Inferior parietal cortex (tissue), 1 donor: ENCODE measurements around the gene ATP2C2.
"Not testable (repeated sequence)": the region's sequence is repeated elsewhere in the genome, so short reads cannot be mapped to it uniquely, and the experiment has no call there.

ENCODE experiments used
- DNase-seq: peaks from one replicate; pipeline ENCODE4 v3.0.0-alpha.2; 2016; ENCODE audit errors: extremely low spot score

The ATP2C2 gene

GRCh38 chr16:84420556-84420955 lies 52.2 kb downstream of the ATP2C2 start:
- not testable (repeated sequence) for DNase-seq

GRCh38 chr16:84421081-84421937 lies 53.0 kb downstream of the ATP2C2 start:
- DNase-seq, result no peak

- DNase-seq, result no peak
These were observed 53.5 kb downstream of the ATP2C2 start for GRCh38 chr16:84421938-84422220.

- peak; percentile 62 for DNase-seq
These were observed 55.1 kb downstream of the ATP2C2 start for GRCh38 chr16:84423416-84423837.

GRCh38 chr16:84425696-84426095 lies 57.4 kb downstream of the ATP2C2 start:
- DNase-seq, result no peak

GRCh38 chr16:84426804-84427203 lies 58.5 kb downstream of the ATP2C2 start:
- no peak for DNase-seq

GRCh38 chr16:84427553-84427952 lies 59.2 kb downstream of the ATP2C2 start:
- no peak for DNase-seq

- DNase-seq, result no peak
These were observed 62.5 kb downstream of the ATP2C2 start for GRCh38 chr16:84430860-84431259.

GRCh38 chr16:84434800-84435199 lies 66.5 kb downstream of the ATP2C2 start:
- DNase-seq, result no peak

GRCh38 chr16:84436196-84436595 lies 67.9 kb downstream of the ATP2C2 start:
- no peak for DNase-seq

GRCh38 chr16:84438971-84439696 lies 70.8 kb downstream of the ATP2C2 start:
- DNase-seq, result no peak

- no peak for DNase-seq
These were observed 74.2 kb downstream of the ATP2C2 start for GRCh38 chr16:84442416-84443145.

GRCh38 chr16:84443166-84443802 lies 74.9 kb downstream of the ATP2C2 start:
- no peak for DNase-seq

- no peak for DNase-seq
These were observed 76.1 kb downstream of the ATP2C2 start for GRCh38 chr16:84444476-84444875.

- no peak for DNase-seq
These were observed 77.7 kb downstream of the ATP2C2 start for GRCh38 chr16:84446084-84446483.

- DNase-seq, result no peak
These were observed 78.5 kb downstream of the ATP2C2 start for GRCh38 chr16:84446596-84447392.

GRCh38 chr16:84448444-84448843 lies 80.1 kb downstream of the ATP2C2 start:
- DNase-seq, result no peak

GRCh38 chr16:84449156-84450140 lies 81.1 kb downstream of the ATP2C2 start:
- DNase-seq, result no peak

- DNase-seq, result no peak
These were observed 82.0 kb downstream of the ATP2C2 start for GRCh38 chr16:84450176-84450865.
